Measurements from ENCODE around the gene ANKRD34B.

ANKRD34B gene

DNA sequence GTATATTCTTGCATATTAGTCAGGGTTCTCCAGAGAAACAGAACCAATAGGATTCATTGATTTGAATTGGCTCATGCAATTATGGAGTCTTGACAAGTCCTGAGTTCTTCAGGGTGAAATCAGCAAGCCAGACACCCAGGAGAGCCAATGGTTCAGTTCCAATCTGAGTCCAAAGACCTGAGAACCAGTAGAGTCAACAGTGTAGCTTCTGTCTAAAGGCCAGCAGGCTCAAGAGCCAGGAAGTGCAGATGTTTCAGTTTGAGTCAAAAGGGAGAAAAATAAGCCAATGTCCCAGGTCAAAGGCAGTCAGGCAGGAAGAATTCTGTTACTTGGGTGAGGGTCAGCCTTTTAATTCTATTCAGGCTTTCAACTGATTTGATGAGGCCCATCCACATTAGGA, 37.8 kb upstream of the ANKRD34B start:
- no peak overlapping the region for H3K4me3 ChIP-seq (ENCODE audit: low read length)
- DNase-seq (ENCODE audit: low read depth): no peak
- TF ChIP-seq, protein P1, sequence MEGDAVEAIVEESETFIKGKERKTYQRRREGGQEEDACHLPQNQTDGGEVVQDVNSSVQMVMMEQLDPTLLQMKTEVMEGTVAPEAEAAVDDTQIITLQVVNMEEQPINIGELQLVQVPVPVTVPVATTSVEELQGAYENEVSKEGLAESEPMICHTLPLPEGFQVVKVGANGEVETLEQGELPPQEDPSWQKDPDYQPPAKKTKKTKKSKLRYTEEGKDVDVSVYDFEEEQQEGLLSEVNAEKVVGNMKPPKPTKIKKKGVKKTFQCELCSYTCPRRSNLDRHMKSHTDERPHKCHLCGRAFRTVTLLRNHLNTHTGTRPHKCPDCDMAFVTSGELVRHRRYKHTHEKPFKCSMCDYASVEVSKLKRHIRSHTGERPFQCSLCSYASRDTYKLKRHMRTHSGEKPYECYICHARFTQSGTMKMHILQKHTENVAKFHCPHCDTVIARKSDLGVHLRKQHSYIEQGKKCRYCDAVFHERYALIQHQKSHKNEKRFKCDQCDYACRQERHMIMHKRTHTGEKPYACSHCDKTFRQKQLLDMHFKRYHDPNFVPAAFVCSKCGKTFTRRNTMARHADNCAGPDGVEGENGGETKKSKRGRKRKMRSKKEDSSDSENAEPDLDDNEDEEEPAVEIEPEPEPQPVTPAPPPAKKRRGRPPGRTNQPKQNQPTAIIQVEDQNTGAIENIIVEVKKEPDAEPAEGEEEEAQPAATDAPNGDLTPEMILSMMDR (conservative IDR thresholded peaks at IDR 0.05; ENCODE audit: low read length): no peak

DNA sequence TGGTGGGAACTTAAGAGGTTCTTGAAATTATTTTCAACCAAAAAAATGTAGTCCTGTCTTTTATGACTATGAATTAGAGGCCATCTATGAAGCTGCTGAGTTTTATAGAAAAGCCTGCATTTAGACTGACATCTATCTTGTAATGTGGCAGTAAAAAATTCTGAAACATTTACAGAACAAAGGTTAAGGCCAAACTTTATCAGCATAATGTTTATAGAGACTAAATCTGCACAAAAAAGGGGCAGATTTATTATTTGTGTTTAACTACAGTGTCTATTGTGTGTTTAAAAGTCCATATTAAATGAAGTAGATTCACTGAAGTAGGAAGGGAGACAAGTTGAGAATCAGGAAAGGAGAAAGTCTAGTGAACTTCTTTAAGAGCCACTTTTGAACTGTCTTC, 37.3 kb upstream of the ANKRD34B start:
- TF ChIP-seq, protein P1 (conservative IDR thresholded peaks at IDR 0.05; ENCODE audit: low read length): no peak
- no peak overlapping the region for H3K4me3 ChIP-seq (ENCODE audit: low read length)
- no peak for DNase-seq (ENCODE audit: low read depth)

DNA sequence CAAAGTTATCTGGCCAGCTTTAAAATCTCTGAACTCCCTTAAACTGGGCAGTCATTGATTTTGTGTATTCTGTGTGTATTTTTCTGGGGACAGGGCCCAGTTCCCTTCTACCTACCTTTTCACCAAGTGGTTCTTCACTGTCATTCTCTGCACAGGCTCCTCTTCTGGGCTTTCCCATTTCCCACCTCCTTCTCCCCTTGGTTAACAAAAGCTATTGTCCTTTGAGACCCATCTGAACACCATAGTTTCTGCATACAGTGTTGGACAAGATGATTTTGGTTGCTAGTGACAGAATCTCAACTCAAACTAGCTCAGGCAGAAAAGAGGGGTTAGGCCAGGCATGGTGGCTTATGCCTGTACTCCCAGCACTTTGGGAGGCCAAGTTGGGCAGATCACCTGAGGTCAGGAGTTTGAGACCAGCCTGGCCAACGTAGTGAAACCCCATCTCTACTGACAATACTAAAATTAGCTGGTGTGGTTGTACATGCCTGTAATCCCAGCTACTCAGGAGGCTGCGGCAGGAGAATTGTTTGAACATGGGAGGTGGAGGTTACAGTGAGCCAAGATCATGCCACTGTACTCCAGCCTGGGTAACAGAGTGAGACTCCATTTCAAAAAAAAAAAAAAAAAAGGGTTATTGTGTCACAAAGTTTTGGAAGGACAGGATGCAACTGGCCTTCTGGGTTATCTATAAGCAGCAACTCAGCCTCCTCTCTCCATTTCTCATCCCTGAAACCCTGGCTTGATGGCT, 31.0 kb upstream of the ANKRD34B start:
- no peak for DNase-seq (ENCODE audit: low read depth)
- TF ChIP-seq, protein P1 (conservative IDR thresholded peaks at IDR 0.05; ENCODE audit: low read length): no peak
- no peak overlapping the region for H3K4me3 ChIP-seq (ENCODE audit: low read length)

DNA sequence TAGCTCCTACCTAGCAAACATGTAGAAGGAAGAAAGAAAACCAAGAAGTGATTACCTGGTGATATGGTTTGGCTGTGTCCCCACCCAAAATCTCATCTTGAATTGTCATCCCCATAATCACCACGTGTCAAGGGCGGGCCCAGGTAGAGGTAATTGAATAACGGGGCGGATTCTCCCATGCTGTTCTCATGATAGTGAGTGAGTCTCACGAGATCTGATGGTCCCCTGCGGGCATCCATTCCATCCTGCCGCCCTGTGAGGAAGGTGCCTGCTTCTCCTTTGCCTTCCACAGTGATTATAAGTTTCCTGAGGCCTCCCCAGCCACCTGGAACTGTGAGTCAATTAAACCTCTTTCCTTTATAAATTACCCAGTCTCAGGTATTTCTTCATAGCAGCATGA, 27.4 kb upstream of the ANKRD34B start:
- H3K4me3 ChIP-seq (ENCODE audit: low read length): no peak overlapping the region
- DNase-seq (ENCODE audit: low read depth): no peak
- TF ChIP-seq, protein P1 (conservative IDR thresholded peaks at IDR 0.05; ENCODE audit: low read length): no peak

DNA sequence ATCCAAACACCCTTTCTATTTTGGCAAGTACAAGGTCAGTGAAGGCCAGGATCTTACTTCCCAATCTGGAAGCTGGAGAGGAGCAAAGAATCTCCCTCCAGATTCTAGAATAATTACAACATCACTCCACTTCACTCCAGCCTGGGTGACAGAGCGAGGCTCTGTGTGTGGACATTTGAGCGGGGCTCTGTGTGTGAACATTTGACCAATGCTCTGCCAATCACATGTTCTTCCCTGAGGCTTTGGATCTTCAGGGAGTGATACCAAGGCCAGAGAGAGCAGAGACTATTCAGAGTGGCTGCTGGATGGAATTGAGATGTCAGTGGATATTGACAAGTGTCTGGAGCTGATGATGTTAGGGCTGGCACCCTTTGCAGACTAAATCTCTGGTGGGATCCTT, 24.7 kb upstream of the ANKRD34B start:
- H3K4me3 ChIP-seq (ENCODE audit: low read length): no peak overlapping the region
- TF ChIP-seq, protein P1 (conservative IDR thresholded peaks at IDR 0.05; ENCODE audit: low read length): no peak
- DNase-seq (ENCODE audit: low read depth): no peak

DNA sequence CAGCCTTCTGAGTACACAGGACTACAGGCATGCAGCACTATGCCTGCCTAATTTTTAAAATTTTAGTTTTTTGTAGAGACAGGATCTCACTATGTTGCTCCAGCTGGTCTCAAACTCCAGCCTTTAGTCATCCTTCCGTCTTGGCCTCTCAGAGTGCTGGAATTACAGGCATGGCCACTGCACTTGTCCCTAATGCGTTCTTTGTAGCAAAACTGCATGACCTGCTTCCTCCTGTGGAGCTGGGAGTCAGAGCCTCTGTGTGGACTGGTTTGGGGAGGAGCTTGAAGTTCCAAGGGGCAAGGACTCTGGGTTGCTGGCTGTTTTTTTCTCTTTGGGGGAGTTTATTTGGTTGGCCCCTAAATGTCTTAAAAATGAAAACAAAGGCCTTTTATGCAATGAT, 22.7 kb upstream of the ANKRD34B start:
- no peak overlapping the region for H3K4me3 ChIP-seq (ENCODE audit: low read length)
- DNase-seq (ENCODE audit: low read depth): no peak
- TF ChIP-seq, protein P1 (conservative IDR thresholded peaks at IDR 0.05; ENCODE audit: low read length): no peak

DNA sequence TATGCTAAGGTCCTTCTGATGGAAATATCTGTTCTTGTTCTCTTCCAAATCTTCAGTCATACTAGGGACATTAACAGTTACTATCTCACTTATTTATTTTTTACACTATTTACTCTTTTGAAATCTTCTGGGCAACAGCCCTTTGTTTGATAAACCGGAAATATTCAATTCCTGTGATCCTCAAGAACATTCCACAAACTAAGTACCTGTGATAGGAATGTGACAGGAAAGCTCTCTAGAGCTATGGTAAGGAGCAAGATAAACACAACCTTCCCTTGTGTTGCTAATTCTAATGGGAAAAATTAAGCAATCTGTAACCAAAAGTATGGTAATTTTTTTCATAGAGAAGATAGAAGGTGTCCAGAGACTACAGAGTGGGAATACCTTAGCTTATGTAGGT, 22.0 kb upstream of the ANKRD34B start:
- no peak for DNase-seq (ENCODE audit: low read depth)
- TF ChIP-seq, protein P1 (conservative IDR thresholded peaks at IDR 0.05; ENCODE audit: low read length): no peak

More for the DNA sequence above, 22.0 kb upstream of the ANKRD34B start:
- no peak overlapping the region for H3K4me3 ChIP-seq (ENCODE audit: low read length)

Measured in AG10803 (cell line).